SK-N-SH treated with all-trans-retinoic acid at 6 μM for 48 hours (cell line): ENCODE data around the gene CCDC85B.

Experiments used
- ATAC-seq: fragments of 200-7000 bp; cut with Tn5 transposase; 3 replicates; pipeline ENCODE4 v1.9.1; 2020; ENCODE audit warnings: mild to moderate bottlenecking, moderate library complexity
- ARNTL ChIP-seq: fragments of 450-650 bp; formaldehyde crosslinking; IDR thresholded peaks from 2 replicates; pipeline ENCODE4 v1.5.0; 2020; ENCODE audit warnings: low read depth, mild to moderate bottlenecking, moderate library complexity, borderline replicate concordance
- CSDC2 ChIP-seq: fragments of 250-450 bp; sonication (Bioruptor Pico); IDR thresholded peaks from 2 replicates; pipeline ENCODE4 v1.5.0; 2020; ENCODE audit warnings: mild to moderate bottlenecking, moderate library complexity
- CSRNP3 ChIP-seq: fragments of 250-450 bp; sonication (Bioruptor Pico); IDR thresholded peaks from 2 replicates; pipeline ENCODE4 v1.5.1; 2021; ENCODE audit warnings: mild to moderate bottlenecking, moderate library complexity
- ESRRG ChIP-seq: fragments of 250-450 bp; sonication (Bioruptor Pico); IDR thresholded peaks from 2 replicates; pipeline ENCODE4 v1.6.1; 2021; ENCODE audit warnings: mild to moderate bottlenecking
- OSR1 ChIP-seq: fragments of 250-450 bp; sonication (Bioruptor Pico); IDR thresholded peaks from 2 replicates; pipeline ENCODE4 v1.8.0; 2022; ENCODE audit warnings: moderate library complexity, mild to moderate bottlenecking, inconsistent platforms
- PATZ1 ChIP-seq: fragments of 250-450 bp; sonication (Bioruptor Pico); IDR thresholded peaks from 2 replicates; pipeline ENCODE4 v1.8.0; 2020; ENCODE audit warnings: mild to moderate bottlenecking, moderate library complexity, borderline replicate concordance
- POU6F1 ChIP-seq: fragments of 250-450 bp; sonication (Bioruptor Pico); IDR thresholded peaks from 2 replicates; pipeline ENCODE4 v1.8.0; 2021; ENCODE audit warnings: low read depth, mild to moderate bottlenecking, moderate library complexity, borderline replicate concordance
- PPARA ChIP-seq: fragments of 250-450 bp; sonication (Bioruptor Pico); IDR thresholded peaks from 2 replicates; pipeline ENCODE4 v1.5.0; 2020; ENCODE audit warnings: mild to moderate bottlenecking, borderline replicate concordance
- RARB ChIP-seq: fragments of 250-450 bp; sonication (Bioruptor Pico); IDR thresholded peaks from 2 replicates; pipeline ENCODE4 v1.8.0; 2021; ENCODE audit warnings: mild to moderate bottlenecking, moderate library complexity
- TCF4 ChIP-seq: fragments of 250-450 bp; sonication (Bioruptor Pico); IDR thresholded peaks from 2 replicates; pipeline ENCODE4 v1.8.0; 2021; ENCODE audit warnings: mild to moderate bottlenecking, moderate library complexity, borderline replicate concordance
- TOX ChIP-seq: fragments of 250-450 bp; sonication (Bioruptor Pico); IDR thresholded peaks from 2 replicates; pipeline ENCODE4 v1.8.0; 2021; ENCODE audit warnings: mild to moderate bottlenecking, moderate library complexity, borderline replicate concordance
- TSHZ2 ChIP-seq: fragments of 250-450 bp; sonication (Bioruptor Pico); IDR thresholded peaks from 2 replicates; pipeline ENCODE4 v1.5.0; 2020; ENCODE audit warnings: mild to moderate bottlenecking, moderate library complexity
- ZC3H10 ChIP-seq: fragments of 250-450 bp; sonication (Bioruptor Pico); IDR thresholded peaks from 2 replicates; pipeline ENCODE4 v1.5.1; 2021; ENCODE audit warnings: mild to moderate bottlenecking, moderate library complexity
- ZFP3 ChIP-seq: fragments of 250-450 bp; sonication (Bioruptor Pico); IDR thresholded peaks from 2 replicates; pipeline ENCODE4 v1.5.0; 2020; ENCODE audit warnings: mild to moderate bottlenecking, moderate library complexity
- ZFP30 ChIP-seq: fragments of 450-650 bp; formaldehyde crosslinking; IDR thresholded peaks from 2 replicates; pipeline ENCODE4 v1.5.0; 2022; ENCODE audit warnings: mild to moderate bottlenecking, moderate library complexity
- ZNF565 ChIP-seq: fragments of 450-650 bp; formaldehyde crosslinking; conservative IDR thresholded peaks from 2 replicates; pipeline ENCODE4 v1.5.0; 2020; ENCODE audit warnings: low read depth, mild to moderate bottlenecking, moderate library complexity
- ZNF70 ChIP-seq: fragments of 450-650 bp; formaldehyde crosslinking; IDR thresholded peaks from 2 replicates; pipeline ENCODE4 v1.5.0; 2020; ENCODE audit warnings: mild to moderate bottlenecking, moderate library complexity
- ZNF8 ChIP-seq: fragments of 450-650 bp; formaldehyde crosslinking; IDR thresholded peaks from 2 replicates; pipeline ENCODE4 v1.5.0; 2020; ENCODE audit warnings: mild to moderate bottlenecking, moderate library complexity

CCDC85B gene

GRCh38 chr11:65857500-65857852, 33.0 kb upstream of the CCDC85B start (continued):
- no peak for TF ChIP-seq PPARA (CRISPR knock-in tag)
- no peak for TF ChIP-seq ARNTL (CRISPR knock-in tag)
- TF ChIP-seq CSDC2 (CRISPR knock-in tag), result no peak

GRCh38 chr11:65857853-65858680, 32.4 kb upstream of the CCDC85B start, which contains the start of gene CFL1:
CFL1 (minus strand) TSS chr11:65858180; CDS start chr11:65858099, 81 bp downstream.
- ATAC-seq, result peak; percentile 72
- peak; percentile 65; the same call in 1 of the 2 replicates for TF ChIP-seq ZNF70 (CRISPR knock-in tag)
- TF ChIP-seq RARB (CRISPR knock-in tag), result no peak
- no peak for TF ChIP-seq OSR1 (CRISPR knock-in tag)
- 0 out of 2 replicates have a peak, but pooled peaks have one; percentile 43 for TF ChIP-seq ESRRG (CRISPR knock-in tag)
- TF ChIP-seq ZC3H10, result no peak
- TF ChIP-seq TSHZ2, result no peak

GRCh38 chr11:65858681-65859087, 31.8 kb upstream of the CCDC85B start:
- TF ChIP-seq ZFP3 (no peak), ZNF8 (no peak), POU6F1 (CRISPR knock-in tag) (no peak), ZNF565 (CRISPR knock-in tag) (no peak), ZC3H10 (no peak), RARB (CRISPR knock-in tag) (no peak), ZFP30 (CRISPR knock-in tag) (no peak), TOX (CRISPR knock-in tag) (no peak), CSDC2 (CRISPR knock-in tag) (no peak)
- TF ChIP-seq, all 23 proteins: peak for 0
- ATAC-seq, result no peak

- no peak for TF ChIP-seq ARNTL (CRISPR knock-in tag)
- no peak for TF ChIP-seq TOX (CRISPR knock-in tag)
- TF ChIP-seq PATZ1 (CRISPR knock-in tag), result peak; percentile 44; the same call in 1 of the 2 replicates
- TF ChIP-seq CSRNP3 (CRISPR knock-in tag), result no peak
- TF ChIP-seq TCF4, result no peak
- TF ChIP-seq ZNF70 (CRISPR knock-in tag), result no peak
- ATAC-seq, result peak; percentile 79
Measured at GRCh38 chr11:65859095-65859811, 31.2 kb upstream of the CCDC85B start.
